ENCODE results near the gene CYSTM1.

The CYSTM1 gene

GRCh38 chr5:140174014-140174413, 974 bp upstream of the CYSTM1 start:
- Histone ChIP-seq H3K27me3 (ENCODE audit: insufficient read depth, low read length) (no peaks in the 10 kb centered on the region), H2AFZ (ENCODE audit: low read depth, low read length) (no peak overlapping the region), H3K4me1 (ENCODE audit: insufficient read depth, low read length) (peaks cover 10% of the 10 kb centered on the region), H3K36me3 (ENCODE audit: insufficient read depth, low read length) (no peaks in the 10 kb centered on the region), H3K9me3 (ENCODE audit: low read length) (no peaks in the 10 kb centered on the region), H3K4me3 (ENCODE audit: low read length) (no peak overlapping the region)

GRCh38 chr5:140175367-140176030, 511 bp downstream of the CYSTM1 start:
- peaks cover 10% of the 10 kb centered on the region for H3K4me1 ChIP-seq (ENCODE audit: insufficient read depth, low read length)
- peak overlapping the region; percentile 88 for H2AFZ ChIP-seq (ENCODE audit: low read depth, low read length)
- H3K4me3 ChIP-seq (ENCODE audit: low read length): peak overlapping the region; percentile 68
- no peaks in the 10 kb centered on the region for H3K27me3 ChIP-seq (ENCODE audit: insufficient read depth, low read length)
- no peaks in the 10 kb centered on the region for H3K9me3 ChIP-seq (ENCODE audit: low read length)
- no peaks in the 10 kb centered on the region for H3K36me3 ChIP-seq (ENCODE audit: insufficient read depth, low read length)

GRCh38 chr5:140176031-140176387, 1.0 kb downstream of the CYSTM1 start:
- peaks cover 10% of the 10 kb centered on the region for H3K4me1 ChIP-seq (ENCODE audit: insufficient read depth, low read length)
- H3K4me3 ChIP-seq (ENCODE audit: low read length): peak overlapping the region; percentile 68
- no peaks in the 10 kb centered on the region for H3K27me3 ChIP-seq (ENCODE audit: insufficient read depth, low read length)
- no peaks in the 10 kb centered on the region for H3K36me3 ChIP-seq (ENCODE audit: insufficient read depth, low read length)
- peak overlapping the region; percentile 88 for H2AFZ ChIP-seq (ENCODE audit: low read depth, low read length)
- no peaks in the 10 kb centered on the region for H3K9me3 ChIP-seq (ENCODE audit: low read length)

- peaks cover 13% of the 10 kb centered on the region for H3K4me1 ChIP-seq (ENCODE audit: insufficient read depth, low read length)
- no peak overlapping the region for H2AFZ ChIP-seq (ENCODE audit: low read depth, low read length)
- no peaks in the 10 kb centered on the region for H3K9me3 ChIP-seq (ENCODE audit: low read length)
- no peak overlapping the region for H3K4me3 ChIP-seq (ENCODE audit: low read length)
- no peaks in the 10 kb centered on the region for H3K27me3 ChIP-seq (ENCODE audit: insufficient read depth, low read length)
- no peaks in the 10 kb centered on the region for H3K36me3 ChIP-seq (ENCODE audit: insufficient read depth, low read length)
Measured at GRCh38 chr5:140178086-140178410, 3.1 kb downstream of the CYSTM1 start.

- H2AFZ ChIP-seq (ENCODE audit: low read depth, low read length): no peak overlapping the region
- no peak overlapping the region for H3K4me3 ChIP-seq (ENCODE audit: low read length)
- peaks cover 15% of the 10 kb centered on the region for H3K4me1 ChIP-seq (ENCODE audit: insufficient read depth, low read length)
- H3K36me3 ChIP-seq (ENCODE audit: insufficient read depth, low read length): no peaks in the 10 kb centered on the region
- H3K9me3 ChIP-seq (ENCODE audit: low read length): no peaks in the 10 kb centered on the region
- no peaks in the 10 kb centered on the region for H3K27me3 ChIP-seq (ENCODE audit: insufficient read depth, low read length)
Measured at GRCh38 chr5:140178482-140179116, 3.6 kb downstream of the CYSTM1 start.

- H3K9me3 ChIP-seq (ENCODE audit: low read length): no peaks in the 10 kb centered on the region
Measured at GRCh38 chr5:140181002-140181483, 6.1 kb downstream of the CYSTM1 start.

GRCh38 chr5:140181525-140181924, 6.5 kb downstream of the CYSTM1 start:
- H3K4me3 ChIP-seq (ENCODE audit: low read length): no peak overlapping the region
- no peaks in the 10 kb centered on the region for H3K27me3 ChIP-seq (ENCODE audit: insufficient read depth, low read length)
- no peaks in the 10 kb centered on the region for H3K9me3 ChIP-seq (ENCODE audit: low read length)
- H2AFZ ChIP-seq (ENCODE audit: low read depth, low read length): no peak overlapping the region
- no peaks in the 10 kb centered on the region for H3K36me3 ChIP-seq (ENCODE audit: insufficient read depth, low read length)
- peaks cover 4% of the 10 kb centered on the region for H3K4me1 ChIP-seq (ENCODE audit: insufficient read depth, low read length)

More at GRCh38 chr5:140181002-140181483, 6.1 kb downstream of the CYSTM1 start:
- Histone ChIP-seq H3K4me1 (ENCODE audit: insufficient read depth, low read length) (peaks cover 8% of the 10 kb centered on the region), H3K4me3 (ENCODE audit: low read length) (no peak overlapping the region), H3K36me3 (ENCODE audit: insufficient read depth, low read length) (no peaks in the 10 kb centered on the region), H3K27me3 (ENCODE audit: insufficient read depth, low read length) (no peaks in the 10 kb centered on the region), H2AFZ (ENCODE audit: low read depth, low read length) (no peak overlapping the region)

GRCh38 chr5:140182075-140182711, 7.2 kb downstream of the CYSTM1 start:
- Histone ChIP-seq H3K9me3 (ENCODE audit: low read length) (no peaks in the 10 kb centered on the region), H2AFZ (ENCODE audit: low read depth, low read length) (no peak overlapping the region), H3K4me3 (ENCODE audit: low read length) (no peak overlapping the region), H3K36me3 (ENCODE audit: insufficient read depth, low read length) (no peaks in the 10 kb centered on the region), H3K27me3 (ENCODE audit: insufficient read depth, low read length) (no peaks in the 10 kb centered on the region), H3K4me1 (ENCODE audit: insufficient read depth, low read length) (peaks cover 4% of the 10 kb centered on the region)

- H3K36me3 ChIP-seq (ENCODE audit: insufficient read depth, low read length): no peaks in the 10 kb centered on the region
- H3K4me1 ChIP-seq (ENCODE audit: insufficient read depth, low read length): peaks cover 4% of the 10 kb centered on the region
- H2AFZ ChIP-seq (ENCODE audit: low read depth, low read length): no peak overlapping the region
- no peak overlapping the region for H3K4me3 ChIP-seq (ENCODE audit: low read length)
- H3K9me3 ChIP-seq (ENCODE audit: low read length): no peaks in the 10 kb centered on the region
- no peaks in the 10 kb centered on the region for H3K27me3 ChIP-seq (ENCODE audit: insufficient read depth, low read length)
Measured at GRCh38 chr5:140182803-140183367, 7.9 kb downstream of the CYSTM1 start.

- no peaks in the 10 kb centered on the region for H3K27me3 ChIP-seq (ENCODE audit: insufficient read depth, low read length)
- H3K4me3 ChIP-seq (ENCODE audit: low read length): no peak overlapping the region
- H3K36me3 ChIP-seq (ENCODE audit: insufficient read depth, low read length): no peaks in the 10 kb centered on the region
- peaks cover 7% of the 10 kb centered on the region for H3K4me1 ChIP-seq (ENCODE audit: insufficient read depth, low read length)
- H2AFZ ChIP-seq (ENCODE audit: low read depth, low read length): no peak overlapping the region
- no peaks in the 10 kb centered on the region for H3K9me3 ChIP-seq (ENCODE audit: low read length)
Measured at GRCh38 chr5:140185409-140185808, 10.4 kb downstream of the CYSTM1 start.

- Histone ChIP-seq H3K36me3 (ENCODE audit: insufficient read depth, low read length) (no peaks in the 10 kb centered on the region), H3K9me3 (ENCODE audit: low read length) (no peaks in the 10 kb centered on the region), H2AFZ (ENCODE audit: low read depth, low read length) (no peak overlapping the region), H3K4me1 (ENCODE audit: insufficient read depth, low read length) (peaks cover 15% of the 10 kb centered on the region), H3K4me3 (ENCODE audit: low read length) (no peak overlapping the region), H3K27me3 (ENCODE audit: insufficient read depth, low read length) (no peaks in the 10 kb centered on the region)
Measured at GRCh38 chr5:140186267-140186671, 11.3 kb downstream of the CYSTM1 start.

GRCh38 chr5:140189253-140189652, 14.3 kb downstream of the CYSTM1 start:
- H3K9me3 ChIP-seq (ENCODE audit: low read length): no peaks in the 10 kb centered on the region
- H3K36me3 ChIP-seq (ENCODE audit: insufficient read depth, low read length): no peaks in the 10 kb centered on the region
- no peak overlapping the region for H2AFZ ChIP-seq (ENCODE audit: low read depth, low read length)

More at GRCh38 chr5:140189253-140189652, 14.3 kb downstream of the CYSTM1 start:
- H3K27me3 ChIP-seq (ENCODE audit: insufficient read depth, low read length): no peaks in the 10 kb centered on the region
- no peak overlapping the region for H3K4me3 ChIP-seq (ENCODE audit: low read length)
- H3K4me1 ChIP-seq (ENCODE audit: insufficient read depth, low read length): peaks cover 19% of the 10 kb centered on the region
